GM19468 (cell line): ENCODE results near the gene ELFN1.
"Not testable (repeated sequence)": the region's sequence is repeated elsewhere in the genome, so short reads cannot be mapped to it uniquely, and the experiment has no call there.

Experiments used
- ATAC-seq: cut with Tn5 transposase; IDR thresholded peaks from one replicate; pipeline ENCODE4 v1.9.1; 2021; ENCODE audit warnings: mild to moderate bottlenecking, moderate library complexity, moderate number of reproducible peaks; ENCODE audit not compliant: unreplicated experiment; ENCODE audit errors: extremely low read depth

Gene ELFN1

GRCh38 chr7:1706381-1706720, 36.3 kb downstream of the ELFN1 start:
- no peak for ATAC-seq

DNA sequence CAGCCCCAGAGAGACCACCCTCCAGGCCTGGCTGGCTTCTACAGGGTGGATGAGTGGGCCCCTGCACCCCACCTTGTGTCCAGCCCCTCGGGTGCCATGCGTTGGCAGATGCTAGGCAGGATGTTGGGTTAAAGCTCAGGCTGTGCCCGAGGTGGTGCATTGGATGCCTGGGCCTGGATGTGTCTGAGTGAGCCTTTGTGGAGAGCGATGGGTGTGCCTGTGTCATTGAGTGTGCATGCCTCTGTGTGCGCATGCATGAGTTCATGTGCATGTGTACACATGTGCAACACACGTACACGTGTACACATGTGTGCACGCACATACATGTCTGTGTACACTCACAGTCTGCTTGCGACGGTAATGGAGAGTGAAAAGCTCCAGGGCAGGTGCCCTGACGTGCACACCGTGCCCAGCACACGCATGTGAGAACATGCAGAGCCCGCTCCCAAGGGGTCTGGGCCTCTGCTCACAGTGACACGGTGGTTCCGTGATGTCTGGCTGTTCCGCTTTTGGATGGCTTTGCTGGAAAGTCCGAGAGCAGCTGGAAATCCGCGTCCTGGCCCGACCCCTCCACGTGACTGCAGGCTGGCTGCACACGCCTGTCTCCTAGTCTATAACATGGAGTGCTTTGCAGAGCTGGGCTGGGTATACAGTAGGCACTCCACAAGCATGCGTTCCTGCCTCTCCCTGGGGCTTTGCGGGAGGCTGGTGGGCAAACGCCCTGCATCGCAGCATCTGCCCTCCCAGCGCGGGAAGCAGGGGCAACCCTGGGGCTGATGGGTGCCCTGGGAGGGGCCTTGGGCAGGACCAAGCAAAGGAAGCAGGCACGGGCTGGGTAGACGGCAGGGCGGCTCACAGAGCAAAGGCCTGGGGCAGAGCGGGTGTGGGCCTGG, 36.9 kb downstream of the ELFN1 start:
- ATAC-seq, result no peak

DNA sequence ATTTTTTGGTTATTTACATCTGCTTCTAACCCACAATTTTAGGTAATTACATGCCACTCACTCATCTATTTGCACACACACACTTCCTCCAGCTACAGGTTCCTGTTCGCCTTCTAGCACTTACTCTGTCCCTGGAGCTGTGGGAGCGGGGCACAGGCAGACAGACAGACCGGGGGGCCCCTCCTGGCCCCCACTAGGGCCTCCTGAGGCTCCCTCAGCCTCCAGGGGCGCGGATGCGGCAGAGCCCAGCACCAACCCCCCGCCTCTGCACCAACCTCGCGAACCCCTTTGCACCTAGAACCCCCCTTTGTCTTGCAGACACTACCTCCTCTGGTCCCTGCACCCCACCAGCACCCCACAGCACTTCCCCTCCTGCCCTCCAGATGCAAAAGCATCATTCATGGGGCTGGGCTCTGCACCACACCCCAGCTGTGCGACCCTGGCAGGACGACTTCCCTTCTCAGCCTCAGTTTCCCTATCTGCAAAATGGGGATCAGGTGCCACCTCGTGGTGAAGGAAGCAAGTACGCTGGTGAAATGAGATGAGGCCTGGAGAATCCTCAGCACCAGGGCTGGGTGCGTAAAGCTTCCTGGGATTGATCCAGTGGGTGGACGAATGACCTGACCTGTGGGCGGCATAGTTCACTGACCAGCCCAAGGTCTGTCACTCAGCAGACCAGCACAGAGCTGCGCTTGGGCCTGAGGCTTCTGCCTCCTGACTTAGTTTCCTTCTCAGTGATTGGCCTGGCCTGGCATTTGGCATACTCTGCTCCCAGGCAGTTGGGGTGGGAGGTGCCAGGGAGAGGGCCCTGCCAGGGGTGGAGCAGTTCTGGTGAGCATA, 37.9 kb downstream of the ELFN1 start:
- no peak for ATAC-seq

DNA sequence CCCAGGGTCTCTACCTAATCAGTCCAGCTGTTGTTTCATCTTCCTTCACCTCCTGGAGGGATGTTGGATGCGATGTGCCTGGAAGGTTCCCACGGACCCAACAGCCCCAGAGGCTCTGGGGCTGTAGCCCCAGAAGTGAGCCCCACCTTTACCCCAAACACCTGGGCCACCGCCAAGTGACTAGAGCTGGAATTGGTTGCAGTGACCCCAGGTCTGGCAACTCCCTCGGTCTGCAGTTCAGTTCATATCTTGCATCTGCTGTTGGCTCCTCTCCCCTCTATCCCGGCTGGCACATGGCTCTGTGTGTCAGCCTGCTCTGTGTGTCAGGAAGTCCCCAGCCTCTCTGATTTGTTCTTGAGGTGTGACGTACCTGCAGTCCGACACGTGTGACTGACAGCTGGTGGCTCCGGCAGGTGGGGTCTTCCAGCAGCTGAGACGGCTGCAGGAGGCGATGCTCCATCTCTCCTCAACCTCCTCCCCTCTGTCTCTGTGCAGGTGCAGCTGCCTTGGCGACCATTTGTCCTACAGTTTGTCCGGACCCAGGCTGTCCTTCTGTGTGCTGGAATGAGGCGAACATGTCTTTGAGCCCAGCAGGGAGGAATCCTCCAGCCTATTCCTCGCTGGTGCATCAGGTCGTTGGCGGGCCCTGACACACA, 38.6 kb downstream of the ELFN1 start:
- no peak for ATAC-seq

GRCh38 chr7:1709281-1709680, 39.2 kb downstream of the ELFN1 start:
- no peak for ATAC-seq

DNA sequence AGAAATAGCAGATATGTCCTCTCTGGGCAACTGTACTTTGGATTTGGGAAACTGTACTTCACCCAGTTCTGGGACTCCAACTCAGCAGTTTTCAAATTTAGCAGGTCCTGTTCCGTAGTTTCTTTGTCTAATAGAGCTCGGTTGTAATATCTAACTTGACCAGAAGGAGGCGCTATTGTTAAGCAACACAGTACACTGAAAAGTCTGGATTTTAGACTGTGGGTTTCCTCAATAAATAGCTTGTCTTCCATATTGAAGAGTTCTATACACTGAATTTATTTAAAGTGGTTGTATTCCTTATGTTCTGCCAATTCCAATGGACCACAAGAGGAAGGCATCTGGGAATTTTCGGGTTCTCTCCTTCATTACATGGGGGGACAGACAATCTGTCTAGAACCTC, 39.8 kb downstream of the ELFN1 start:
- no peak for ATAC-seq

- no peak for ATAC-seq
These were observed 40.9 kb downstream of the ELFN1 start for GRCh38 chr7:1710936-1711335.

GRCh38 chr7:1712907-1713501, 42.9 kb downstream of the ELFN1 start:
- ATAC-seq, result no peak

DNA sequence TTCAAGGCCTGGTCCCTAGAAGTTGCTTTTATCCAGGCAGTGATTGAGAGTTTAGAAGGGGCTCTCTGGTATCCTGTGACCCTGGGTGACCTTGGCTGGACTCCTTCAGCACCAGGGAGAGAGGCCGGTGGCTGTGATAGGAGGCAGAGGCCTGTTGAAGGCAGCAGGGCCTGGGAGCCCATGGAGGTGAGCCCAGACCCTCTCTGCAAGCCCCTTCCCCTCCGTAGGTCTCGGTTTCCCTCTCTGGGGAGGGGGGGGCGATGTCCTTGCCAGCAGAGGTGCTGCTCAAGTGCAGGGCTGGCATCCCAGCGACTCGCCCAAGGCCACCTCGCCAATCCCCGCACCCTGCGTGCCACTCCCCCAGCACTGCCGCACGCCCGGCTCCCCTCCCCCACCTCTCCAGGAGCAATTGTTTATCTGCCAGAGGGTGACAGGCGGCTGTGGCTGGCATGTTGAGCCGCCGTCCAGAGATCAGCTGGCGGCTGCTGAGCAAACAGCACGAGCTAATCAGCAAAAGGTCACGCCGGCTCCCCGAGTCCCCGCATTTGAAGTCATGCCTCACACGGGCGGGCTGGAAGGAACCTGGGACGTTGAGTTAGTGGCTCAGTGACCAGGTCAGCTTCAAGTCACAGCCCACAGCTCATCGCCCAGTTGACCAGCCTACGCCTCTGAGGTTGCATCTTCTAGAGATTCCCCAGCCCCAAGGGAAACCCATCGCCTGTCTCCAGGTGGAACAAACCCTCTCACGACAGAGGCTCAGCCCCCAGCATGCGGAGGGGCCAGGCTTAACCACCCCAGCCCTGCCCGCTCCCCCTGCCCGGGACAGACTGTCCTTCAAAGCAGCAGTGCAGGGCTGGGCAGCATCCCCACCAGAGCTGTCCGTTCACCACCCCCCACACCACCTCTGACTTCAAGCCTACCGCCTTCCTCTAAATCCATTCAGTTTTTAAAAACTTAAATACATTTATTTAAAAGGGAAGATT, 43.7 kb downstream of the ELFN1 start:
- ATAC-seq, result no peak

- no peak for ATAC-seq
These were observed 44.7 kb downstream of the ELFN1 start for GRCh38 chr7:1714583-1715330.

DNA sequence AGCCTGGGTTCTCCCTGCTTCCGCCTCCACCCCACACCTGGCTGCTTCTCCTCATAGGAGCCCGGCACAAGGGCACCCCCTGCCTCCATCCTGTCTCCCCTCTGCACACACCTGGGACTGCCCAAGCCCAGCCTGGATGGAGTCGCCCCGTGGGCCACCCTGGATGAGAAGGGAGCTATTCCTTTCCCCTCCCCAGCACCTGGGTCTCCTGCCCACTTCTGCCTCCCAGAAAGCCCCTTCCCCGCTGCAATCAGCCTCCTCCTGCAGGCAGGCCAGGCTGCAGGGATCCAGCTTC, 45.2 kb downstream of the ELFN1 start:
- no peak for ATAC-seq

DNA sequence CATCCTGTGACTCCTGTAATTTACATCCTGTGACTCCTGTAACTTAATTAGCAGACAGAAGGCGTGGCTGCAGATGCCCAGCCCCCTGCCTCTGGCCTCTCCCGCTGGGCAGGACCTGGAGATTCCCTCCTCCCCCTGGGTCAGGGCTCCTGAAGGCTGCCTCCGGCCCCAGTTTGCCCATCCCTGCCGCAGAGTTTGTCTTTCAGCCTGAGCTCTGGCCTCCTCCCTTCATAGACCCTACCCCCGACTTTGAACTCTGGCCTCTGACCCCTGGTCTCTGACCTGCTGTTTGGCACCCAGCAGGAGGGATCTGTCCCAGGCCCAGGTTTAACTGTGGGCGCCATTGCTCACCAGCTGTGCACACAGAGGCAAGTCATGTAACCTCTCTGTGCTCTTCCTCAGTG, 45.6 kb downstream of the ELFN1 start:
- ATAC-seq, result no peak

DNA sequence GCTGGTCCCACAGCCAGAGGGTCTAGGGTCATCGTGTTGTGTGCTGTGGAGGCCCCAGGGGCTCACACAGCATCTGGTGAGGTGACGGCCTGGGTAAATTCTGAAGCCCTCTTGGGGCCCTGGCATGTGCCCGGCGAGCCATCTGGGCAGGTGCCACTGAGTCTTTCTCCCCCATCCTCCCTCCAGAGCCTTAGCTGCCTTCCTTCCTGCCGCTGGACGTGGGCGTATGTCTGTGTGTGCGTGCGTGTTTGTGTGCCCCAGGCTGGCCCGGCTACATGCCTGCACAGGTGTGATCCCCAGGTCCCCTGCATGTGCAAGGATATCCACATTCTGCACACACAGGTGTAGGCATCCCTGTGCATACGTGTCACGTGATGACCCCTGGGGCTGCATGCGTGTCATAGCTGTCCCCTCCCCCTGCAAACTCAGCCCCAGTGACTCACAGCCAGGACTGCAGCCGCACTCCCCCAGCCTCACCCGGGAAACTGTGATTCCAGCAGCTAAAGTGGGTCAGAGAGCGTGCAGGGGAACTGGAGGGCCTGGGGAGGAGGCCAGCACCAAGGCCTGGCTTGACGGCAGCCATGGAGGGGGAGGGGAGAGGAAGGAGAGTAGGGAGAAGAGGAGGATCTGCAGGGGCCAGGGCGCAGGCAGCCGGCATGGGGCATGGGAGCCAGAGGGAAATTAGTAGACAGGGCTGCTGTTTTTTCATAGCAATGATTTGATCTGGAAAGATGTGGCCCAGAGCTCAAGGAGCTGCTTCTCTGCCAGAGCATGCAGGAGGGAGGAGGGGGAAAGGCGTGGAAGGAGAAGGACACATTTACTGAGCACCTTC, 46.4 kb downstream of the ELFN1 start:
- ATAC-seq, result no peak

- ATAC-seq, result no peak
These were observed 47.0 kb downstream of the ELFN1 start for GRCh38 chr7:1717095-1717483.

- no peak for ATAC-seq
These were observed 48.0 kb downstream of the ELFN1 start for GRCh38 chr7:1717903-1718676.

- ATAC-seq, result not testable (repeated sequence)
These were observed 48.8 kb downstream of the ELFN1 start for GRCh38 chr7:1718850-1719249.

GRCh38 chr7:1719256-1719655, 49.2 kb downstream of the ELFN1 start:
- ATAC-seq, result not testable (repeated sequence)
